Smooth muscle cell (in vitro differentiated cells): ENCODE results near the gene PON3. TPM values are rescaled to one million over a fixed set of nuclear protein-coding genes. Genes with fewer than 3 reads are reported as not detected.

Experiments
- DNase-seq: peaks from one replicate; lab custom pipeline; 2025; ENCODE audit not compliant: unreplicated experiment; lab: John Stamatoyannopoulos, UW
- H2AFZ ChIP-seq: fragments of 200-600 bp; sonication (generic); 2 replicates; pipeline ENCODE4 v1.6.0; 2016; ENCODE audit warnings: antibody characterized with exemption, low read depth, mild to moderate bottlenecking
- H3F3A ChIP-seq: fragments of 200-600 bp; sonication (generic); 2 replicates; pipeline ENCODE4 v1.6.0; 2017; ENCODE audit warnings: antibody characterized with exemption, low read depth
- H3K27ac ChIP-seq: fragments of 200-600 bp; sonication (generic); 2 replicates; pipeline ENCODE4 v1.5.1; 2016; ENCODE audit warnings: low read depth, mild to moderate bottlenecking
- H3K27me3 ChIP-seq: fragments of 200-600 bp; sonication (generic); 2 replicates; pipeline ENCODE4 v1.6.1; 2016; ENCODE audit warnings: low read depth, mild to moderate bottlenecking
- H3K36me3 ChIP-seq: fragments of 200-600 bp; sonication (generic); 2 replicates; pipeline ENCODE4 v1.5.1; 2016; ENCODE audit warnings: low read depth
- H3K4me1 ChIP-seq: fragments of 200-600 bp; sonication (generic); 2 replicates; pipeline ENCODE4 v1.5.1; 2016; ENCODE audit warnings: low read depth
- H3K4me2 ChIP-seq: fragments of 200-600 bp; sonication (generic); 2 replicates; pipeline ENCODE4 v1.6.0; 2016; ENCODE audit warnings: mild to moderate bottlenecking
- H3K4me3 ChIP-seq: fragments of 200-600 bp; sonication (generic); 2 replicates; pipeline ENCODE4 v1.5.1; 2016; ENCODE audit warnings: mild to moderate bottlenecking
- H3K79me2 ChIP-seq: fragments of 200-600 bp; sonication (generic); 2 replicates; pipeline ENCODE4 v1.6.0; 2016; ENCODE audit warnings: low read depth, mild to moderate bottlenecking
- H3K9ac ChIP-seq: fragments of 200-600 bp; sonication (generic); 2 replicates; pipeline ENCODE4 v1.6.0; 2016; ENCODE audit warnings: low read depth
- H3K9me3 ChIP-seq: fragments of 200-600 bp; sonication (generic); replicated peaks from 2 replicates; pipeline ENCODE4 v1.5.1; 2016; ENCODE audit warnings: low read depth
- H4K20me1 ChIP-seq: fragments of 200-600 bp; sonication (generic); 2 replicates; pipeline ENCODE4 v1.6.0; 2016; ENCODE audit warnings: low read depth
- CTCF ChIP-seq: fragments of 200-600 bp; sonication (generic); IDR thresholded peaks from 2 replicates; pipeline ENCODE4 v1.5.1; 2017; ENCODE audit warnings: borderline replicate concordance, mild to moderate bottlenecking, antibody characterized with exemption; ENCODE audit not compliant: insufficient read depth, poor library complexity, severe bottlenecking
- WGBS: methylation state at CpG from one replicate; pipeline ENCODE4 v1.1.7; 2016; ENCODE audit warnings: low lambda C conversion rate; 5-methylcytosine and 5-hydroxymethylcytosine counted together
- polyA plus RNA-seq: library from polyadenylated mRNA; unstranded; fragments of >200 nt; fragmentation: Nextera tagmentation; extraction: Ambion mirVana; gene quantifications from 2 replicates; pipeline ENCODE4 v1.2.1, GENCODE V29; 2016
- total RNA-seq: library from RNA; depleted of rRNA; stranded (reverse); fragments of >200 nt; gene quantifications from 2 replicates; pipeline ENCODE4 v1.2.3, GENCODE V29; 2014

The PON3 gene
- total and polyA plus RNA-seq, 2 experiments from 2014 or later: not detected

- peaks cover 66% of the 10 kb centered on the region for H3K79me2 ChIP-seq
- TF ChIP-seq CTCF: no peak
Measured at GRCh38 chr7:95432606-95433005, 36.4 kb upstream of the PON3 start.

GRCh38 chr7:95430864-95431263 is 34.7 kb upstream of the PON3 start:
- Histone ChIP-seq H3K4me2 (no peak overlapping the region), H4K20me1 (no peaks in the 10 kb centered on the region), H3K27ac (peak overlapping the region; percentile 50), H3K4me1 (peaks cover 10% of the 10 kb centered on the region), H3K36me3 (no peaks in the 10 kb centered on the region), H3K9me3 (no peaks in the 10 kb centered on the region), H3K27me3 (no peaks in the 10 kb centered on the region), H3K9ac (no peak overlapping the region), H2AFZ (no peak overlapping the region), H3F3A (peaks cover 10% of the 10 kb centered on the region), H3K79me2 (peaks cover 83% of the 10 kb centered on the region), H3K4me3 (no peak overlapping the region)
- TF ChIP-seq CTCF: no peak
- WGBS: 31% methylated on average over 2 of the region's 2 CpGs
- DNase-seq: no peak

More at GRCh38 chr7:95432606-95433005, 36.4 kb upstream of the PON3 start:
- Histone ChIP-seq H4K20me1 (no peaks in the 10 kb centered on the region), H2AFZ (no peak overlapping the region), H3K36me3 (no peaks in the 10 kb centered on the region), H3K9me3 (no peaks in the 10 kb centered on the region), H3K9ac (no peak overlapping the region), H3K4me3 (no peak overlapping the region), H3K4me1 (peaks cover 8% of the 10 kb centered on the region), H3K27ac (no peak overlapping the region), H3K4me2 (no peak overlapping the region), H3F3A (peaks cover 10% of the 10 kb centered on the region), H3K27me3 (no peaks in the 10 kb centered on the region)
- no peak for DNase-seq
- WGBS: 87% methylated on average over 2 of the region's 2 CpGs

- peaks cover 10% of the 10 kb centered on the region for H3F3A ChIP-seq
- no peaks in the 10 kb centered on the region for H3K9me3 ChIP-seq
- no peak overlapping the region for H3K4me3 ChIP-seq
- DNase-seq: no peak
- no peak overlapping the region for H3K9ac ChIP-seq
- H3K36me3 ChIP-seq: no peaks in the 10 kb centered on the region
- H2AFZ ChIP-seq: no peak overlapping the region
- peaks cover 86% of the 10 kb centered on the region for H3K79me2 ChIP-seq
- no peaks in the 10 kb centered on the region for H3K27me3 ChIP-seq
- WGBS: 69% methylated on average over 5 of the region's 5 CpGs
- H3K4me2 ChIP-seq: no peak overlapping the region
- TF ChIP-seq CTCF: no peak
- no peaks in the 10 kb centered on the region for H4K20me1 ChIP-seq
- peaks cover 17% of the 10 kb centered on the region for H3K4me1 ChIP-seq
- H3K27ac ChIP-seq: no peak overlapping the region
Measured at GRCh38 chr7:95429241-95429990, 33.2 kb upstream of the PON3 start.
